HG02870 (cell line): ENCODE results near the gene PWP2.
"Not testable (repeated sequence)": the region's sequence is repeated elsewhere in the genome, so short reads cannot be mapped to it uniquely, and the experiment has no call there.

Experiments
- ATAC-seq: cut with Tn5 transposase; IDR thresholded peaks from one replicate; pipeline ENCODE4 v1.9.1; 2021; ENCODE audit warnings: mild to moderate bottlenecking, moderate library complexity; ENCODE audit not compliant: unreplicated experiment

PWP2 gene

GRCh38 chr21:44159349-44160297, 52.4 kb downstream of the PWP2 start:
- ATAC-seq, result not testable (repeated sequence)

- not testable (repeated sequence) for ATAC-seq
Measured at GRCh38 chr21:44160298-44160672, 53.1 kb downstream of the PWP2 start.

- ATAC-seq, result not testable (repeated sequence)
Measured at GRCh38 chr21:44160821-44161220, 53.6 kb downstream of the PWP2 start.

GRCh38 chr21:44163167-44163653, 56.0 kb downstream of the PWP2 start:
- ATAC-seq, result not testable (repeated sequence)

GRCh38 chr21:44165933-44166332, 58.7 kb downstream of the PWP2 start:
- ATAC-seq, result not testable (repeated sequence)

GRCh38 chr21:44167527-44167926, 60.3 kb downstream of the PWP2 start:
- not testable (repeated sequence) for ATAC-seq

- not testable (repeated sequence) for ATAC-seq
Measured at GRCh38 chr21:44170326-44170725, 63.1 kb downstream of the PWP2 start.

- not testable (repeated sequence) for ATAC-seq
Measured at GRCh38 chr21:44170863-44171262, 63.7 kb downstream of the PWP2 start.

GRCh38 chr21:44171962-44172572, 64.9 kb downstream of the PWP2 start:
- not testable (repeated sequence) for ATAC-seq

GRCh38 chr21:44172741-44173140, 65.5 kb downstream of the PWP2 start:
- not testable (repeated sequence) for ATAC-seq

GRCh38 chr21:44175189-44175588, 68.0 kb downstream of the PWP2 start:
- not testable (repeated sequence) for ATAC-seq

- ATAC-seq, result not testable (repeated sequence)
Measured at GRCh38 chr21:44176127-44176526, 68.9 kb downstream of the PWP2 start.
